Measurements from ENCODE around the gene RPRD2.

GRCh38 chr1:150498342-150498741 lies 134.4 kb downstream of the RPRD2 start:
- TF ChIP-seq CTCF (IDR thresholded peaks at IDR 0.05) (no peak), POLR2A (IDR thresholded peaks at IDR 0.05) (no peak)
